Fibroblast of skin of right biceps (primary cell): ENCODE data around the gene TASL.
A peak's percentile ranks its signal among the peaks of the same experiment; 100 is the strongest.
"Not testable (repeated sequence)": the region's sequence is repeated elsewhere in the genome, so short reads cannot be mapped to it uniquely, and the experiment has no call there.

Experiments used
- DNase-seq: peaks from one replicate; pipeline ENCODE4 v3.0.0-alpha.2; 2013

The TASL gene

GRCh38 chrX:30577362-30577991 lies at the start of gene TASL:
Gene TASL (minus strand): TSS chrX:30577766. CDS start chrX:30560355, 17,411 bp downstream.
- no peak for DNase-seq

GRCh38 chrX:30626402-30626801 lies 48.8 kb upstream of the TASL start:
- DNase-seq = no peak

- no peak for DNase-seq
Observed at GRCh38 chrX:30622361-30622760, 44.8 kb upstream of the TASL start.

GRCh38 chrX:30620980-30621618 lies 43.5 kb upstream of the TASL start:
- peak; percentile 91 for DNase-seq

GRCh38 chrX:30620125-30620524 lies 42.6 kb upstream of the TASL start:
- DNase-seq = peak; percentile 23

GRCh38 chrX:30618160-30618765 lies 40.7 kb upstream of the TASL start:
- DNase-seq = no peak

GRCh38 chrX:30615229-30615628 lies 37.7 kb upstream of the TASL start:
- DNase-seq = peak; percentile 55

- DNase-seq = no peak
Observed at GRCh38 chrX:30613721-30614120, 36.2 kb upstream of the TASL start.

- no peak for DNase-seq
Observed at GRCh38 chrX:30612250-30612655, 34.7 kb upstream of the TASL start.

GRCh38 chrX:30610026-30610425 lies 32.5 kb upstream of the TASL start:
- DNase-seq = peak; percentile 7

- peak; percentile 49 for DNase-seq
Observed at GRCh38 chrX:30607155-30607554, 29.6 kb upstream of the TASL start.

- not testable (repeated sequence) for DNase-seq
Observed at GRCh38 chrX:30600269-30601176, 23.0 kb upstream of the TASL start.

GRCh38 chrX:30597216-30598012 lies 19.8 kb upstream of the TASL start:
- no peak for DNase-seq

GRCh38 chrX:30593440-30594200 lies 16.1 kb upstream of the TASL start:
- DNase-seq = no peak

GRCh38 chrX:30592831-30593230 lies 15.3 kb upstream of the TASL start:
- DNase-seq = no peak

- DNase-seq = no peak
Observed at GRCh38 chrX:30590368-30590767, 12.8 kb upstream of the TASL start.

- DNase-seq = no peak
Observed at GRCh38 chrX:30589146-30589888, 11.8 kb upstream of the TASL start.

GRCh38 chrX:30586516-30586915 lies 8.9 kb upstream of the TASL start:
- DNase-seq = no peak

- no peak for DNase-seq
Observed at GRCh38 chrX:30582664-30583063, 5.1 kb upstream of the TASL start.

GRCh38 chrX:30580641-30581040 lies 3.1 kb upstream of the TASL start:
- no peak for DNase-seq

GRCh38 chrX:30576881-30577280 lies 685 bp downstream of the TASL start:
- no peak for DNase-seq
